PC-3 (cell line): ENCODE results near the gene MMP20.

Experiments
- EZH2 ChIP-seq: fragments of 300-600 bp; sonication (generic); IDR thresholded peaks from one replicate; pipeline ENCODE4 v1.6.1; 2017; ENCODE audit warnings: antibody characterized with exemption, mild to moderate bottlenecking, low read length; ENCODE audit not compliant: unreplicated experiment
- EZH2phosphoT487 ChIP-seq: fragments of 300-600 bp; sonication (generic); IDR thresholded peaks from 2 replicates; pipeline ENCODE4 v1.6.1; 2018; ENCODE audit warnings: mild to moderate bottlenecking, antibody characterized with exemption, low read length, borderline replicate concordance
- TF ChIP-seq, protein P1 (sequence below): fragments of 300-600 bp; sonication (generic); conservative IDR thresholded peaks from 2 replicates; pipeline ENCODE4 v1.5.1; 2017; ENCODE audit warnings: antibody characterized with exemption, low read depth, mild to moderate bottlenecking, low read length

DNA sequence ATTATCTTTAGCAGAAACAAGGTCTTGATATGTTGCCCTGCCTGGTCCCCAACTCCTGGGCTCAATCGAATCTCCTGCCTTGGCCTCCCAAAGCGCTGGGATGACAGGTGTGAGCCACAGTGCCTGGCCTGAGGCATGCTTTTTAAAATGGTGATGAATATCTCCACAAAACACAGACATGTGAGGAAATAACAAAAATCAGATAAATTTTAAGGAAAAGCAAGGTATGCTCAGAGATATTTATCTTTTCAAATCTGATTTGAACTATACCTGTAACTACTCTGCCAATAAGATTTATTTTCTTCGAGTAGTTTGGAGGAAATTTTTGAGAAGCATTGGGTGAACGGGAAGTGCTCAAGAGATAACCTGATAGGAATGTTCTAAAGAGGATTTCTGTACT lies 35.9 kb upstream of the MMP20 start:
- TF ChIP-seq, protein P1, sequence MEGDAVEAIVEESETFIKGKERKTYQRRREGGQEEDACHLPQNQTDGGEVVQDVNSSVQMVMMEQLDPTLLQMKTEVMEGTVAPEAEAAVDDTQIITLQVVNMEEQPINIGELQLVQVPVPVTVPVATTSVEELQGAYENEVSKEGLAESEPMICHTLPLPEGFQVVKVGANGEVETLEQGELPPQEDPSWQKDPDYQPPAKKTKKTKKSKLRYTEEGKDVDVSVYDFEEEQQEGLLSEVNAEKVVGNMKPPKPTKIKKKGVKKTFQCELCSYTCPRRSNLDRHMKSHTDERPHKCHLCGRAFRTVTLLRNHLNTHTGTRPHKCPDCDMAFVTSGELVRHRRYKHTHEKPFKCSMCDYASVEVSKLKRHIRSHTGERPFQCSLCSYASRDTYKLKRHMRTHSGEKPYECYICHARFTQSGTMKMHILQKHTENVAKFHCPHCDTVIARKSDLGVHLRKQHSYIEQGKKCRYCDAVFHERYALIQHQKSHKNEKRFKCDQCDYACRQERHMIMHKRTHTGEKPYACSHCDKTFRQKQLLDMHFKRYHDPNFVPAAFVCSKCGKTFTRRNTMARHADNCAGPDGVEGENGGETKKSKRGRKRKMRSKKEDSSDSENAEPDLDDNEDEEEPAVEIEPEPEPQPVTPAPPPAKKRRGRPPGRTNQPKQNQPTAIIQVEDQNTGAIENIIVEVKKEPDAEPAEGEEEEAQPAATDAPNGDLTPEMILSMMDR, result no peak
- TF ChIP-seq EZH2phosphoT487 (no peak), EZH2 (no peak)
